Fibroblast of lung (primary cell): ENCODE data around the gene MISFA. TPM values are rescaled to one million over a fixed set of nuclear protein-coding genes. Genes with fewer than 3 reads are reported as not detected.

Experiments
- DNase-seq, 2 donors: peaks; one replicate each; pipeline versions ENCODE4 v3.0.0 to v3.0.0-alpha.2; 2010; ENCODE audit warnings: low read depth in 2 of 2
- H2AFZ ChIP-seq: 2 replicates; pipeline ENCODE4 v1.5.1; 2012; ENCODE audit warnings: low read length, control low read depth, inconsistent platforms
- H3K27ac ChIP-seq: 2 replicates; pipeline ENCODE4 v1.5.1; 2011; ENCODE audit warnings: low read length, control low read depth; ENCODE audit not compliant: insufficient read depth
- H3K27me3 ChIP-seq: 2 replicates; pipeline ENCODE4 v1.5.1; 2011; ENCODE audit warnings: mild to moderate bottlenecking, low read length; ENCODE audit not compliant: control insufficient read depth, insufficient read depth
- H3K36me3 ChIP-seq: 2 replicates; pipeline ENCODE4 v1.5.1; 2011; ENCODE audit warnings: low read length; ENCODE audit not compliant: control insufficient read depth, insufficient read depth
- H3K4me1 ChIP-seq: 2 replicates; pipeline ENCODE4 v1.5.1; 2011; ENCODE audit warnings: low read length; ENCODE audit not compliant: control insufficient read depth, insufficient read depth; ENCODE audit errors: extremely low read depth
- H3K4me2 ChIP-seq: 2 replicates; pipeline ENCODE4 v1.5.1; 2011; ENCODE audit warnings: low read length, control low read depth; ENCODE audit not compliant: insufficient read depth; ENCODE audit errors: extremely low read depth
- H3K4me3 ChIP-seq, 4 experiments: fragments of 200-600 bp in 1 of 4; sonication (generic) in 1 of 4; replicated peaks in 1 of 4; 2 replicates each; pipeline ENCODE4 v1.5.1; 2011 to 2016; ENCODE audit warnings: low read length in 4 of 4, low read depth in 3 of 4, mild to moderate bottlenecking in 3 of 4, control low read depth in 2 of 4, inconsistent platforms in 1 of 4, mixed read lengths in 1 of 4; ENCODE audit not compliant: insufficient read depth in 1 of 4; ENCODE audit errors: control extremely low read depth in 1 of 4
- H3K79me2 ChIP-seq: 2 replicates; pipeline ENCODE4 v1.5.1; 2012; ENCODE audit warnings: mild to moderate bottlenecking, low read length, inconsistent platforms; ENCODE audit not compliant: control insufficient read depth, insufficient read depth
- H3K9ac ChIP-seq: 2 replicates; pipeline ENCODE4 v1.5.1; 2011; ENCODE audit warnings: mild to moderate bottlenecking, low read length, control low read depth; ENCODE audit not compliant: insufficient read depth
- H3K9me3 ChIP-seq: 2 replicates; pipeline ENCODE4 v1.5.1; 2012; ENCODE audit warnings: low read depth, low read length; ENCODE audit not compliant: control insufficient read depth, insufficient read depth
- H4K20me1 ChIP-seq: 2 replicates; pipeline ENCODE4 v1.5.1; 2011; ENCODE audit warnings: low read length; ENCODE audit not compliant: control insufficient read depth, insufficient read depth; ENCODE audit errors: extremely low read depth
- EZH2 ChIP-seq: IDR thresholded peaks from 2 replicates; pipeline ENCODE4 v1.5.1; 2012; ENCODE audit warnings: low read length, control low read depth, mild to moderate bottlenecking; ENCODE audit errors: missing control alignments
- polyA plus RNA-seq, 2 donors: library from polyadenylated mRNA; depleted of rRNA in 1 of 2; stranded (reverse) in 1 of 2; unstranded in 1 of 2; fragments of >200 nt; gene quantifications; 2 replicates each; pipeline ENCODE4 v1.2.1, GENCODE V29; 2011 to 2012; ENCODE audit warnings: missing spikeins in 1 of 2
- total RNA-seq: library from RNA; depleted of rRNA; stranded (reverse); fragments of >200 nt; gene quantifications from 2 replicates; pipeline ENCODE4 v1.2.1, GENCODE V29; 2014
- TF ChIP-seq, protein P1 (sequence below), 2 donors: IDR thresholded peaks in 1 of 2; conservative IDR thresholded peaks in 1 of 2; 1 replicate in 1 of 2; 2 replicates in 1 of 2; pipeline ENCODE4 v1.5.1; 2011 to 2012; ENCODE audit warnings: low read length in 2 of 2, control low read depth in 1 of 2, inconsistent platforms in 1 of 2, low read depth in 1 of 2, mild to moderate bottlenecking in 1 of 2

The MISFA gene
- total and polyA plus RNA-seq, 2 donors (not counting 1 experiment from before 2014, with no cell fraction given), result 0.50 to 1.4 TPM

DNA sequence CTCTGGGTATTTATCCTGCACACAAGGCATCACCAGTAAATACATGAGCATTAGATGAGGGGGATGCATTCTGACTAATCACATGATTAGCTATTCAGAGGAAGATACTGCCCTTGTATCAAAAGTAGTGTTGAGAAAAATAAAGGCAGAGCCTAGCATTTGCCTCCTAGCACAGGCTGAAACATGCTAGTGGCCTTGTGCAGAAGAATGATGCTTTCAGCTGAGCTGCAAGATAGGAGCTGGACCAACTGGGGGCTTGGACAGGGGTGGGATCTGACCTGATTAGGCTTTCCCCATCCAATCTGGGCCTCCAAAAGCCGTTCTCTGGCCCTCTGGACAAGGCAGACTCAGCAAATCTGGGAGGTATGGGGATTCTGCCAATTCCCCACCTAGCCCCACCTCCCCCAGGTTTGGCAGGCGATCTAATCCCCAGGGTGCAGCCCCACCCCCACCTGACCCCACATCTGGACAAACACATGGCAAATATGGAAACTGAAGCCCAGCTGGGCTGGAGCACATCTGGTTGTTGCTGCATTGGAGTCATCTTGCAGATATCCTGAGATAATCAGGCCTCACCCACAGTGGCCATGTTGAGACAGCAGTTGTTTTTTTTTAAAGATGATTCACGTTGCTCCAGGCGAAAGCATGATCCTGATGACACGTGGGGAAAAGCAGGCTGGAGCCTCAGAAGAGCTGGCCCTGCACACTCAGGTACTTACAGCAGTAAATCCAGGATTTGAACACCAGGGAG lies 4.4 kb upstream of the MISFA start:
- Histone ChIP-seq H3K9me3 (no peaks in the 10 kb centered on the region), H3K27ac (no peak overlapping the region), H3K4me1 (peaks cover 2% of the 10 kb centered on the region), H3K36me3 (no peaks in the 10 kb centered on the region), H4K20me1 (no peaks in the 10 kb centered on the region), H3K4me2 (no peak overlapping the region), H3K4me3 (no peak overlapping the region), H3K9ac (no peak overlapping the region), H3K27me3 (no peaks in the 10 kb centered on the region), H3K79me2 (peaks cover 3% of the 10 kb centered on the region), H2AFZ (no peak overlapping the region)
- peak in 1 of 2 donors; percentile 76 for DNase-seq
- no peak for TF ChIP-seq EZH2
- TF ChIP-seq, protein P1, sequence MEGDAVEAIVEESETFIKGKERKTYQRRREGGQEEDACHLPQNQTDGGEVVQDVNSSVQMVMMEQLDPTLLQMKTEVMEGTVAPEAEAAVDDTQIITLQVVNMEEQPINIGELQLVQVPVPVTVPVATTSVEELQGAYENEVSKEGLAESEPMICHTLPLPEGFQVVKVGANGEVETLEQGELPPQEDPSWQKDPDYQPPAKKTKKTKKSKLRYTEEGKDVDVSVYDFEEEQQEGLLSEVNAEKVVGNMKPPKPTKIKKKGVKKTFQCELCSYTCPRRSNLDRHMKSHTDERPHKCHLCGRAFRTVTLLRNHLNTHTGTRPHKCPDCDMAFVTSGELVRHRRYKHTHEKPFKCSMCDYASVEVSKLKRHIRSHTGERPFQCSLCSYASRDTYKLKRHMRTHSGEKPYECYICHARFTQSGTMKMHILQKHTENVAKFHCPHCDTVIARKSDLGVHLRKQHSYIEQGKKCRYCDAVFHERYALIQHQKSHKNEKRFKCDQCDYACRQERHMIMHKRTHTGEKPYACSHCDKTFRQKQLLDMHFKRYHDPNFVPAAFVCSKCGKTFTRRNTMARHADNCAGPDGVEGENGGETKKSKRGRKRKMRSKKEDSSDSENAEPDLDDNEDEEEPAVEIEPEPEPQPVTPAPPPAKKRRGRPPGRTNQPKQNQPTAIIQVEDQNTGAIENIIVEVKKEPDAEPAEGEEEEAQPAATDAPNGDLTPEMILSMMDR (conservative IDR thresholded peaks at IDR 0.05 in 1 of 2, IDR thresholded peaks at IDR 0.05 in 1 of 2; ENCODE audit: low read depth in 1 of 2, low read length in 2 of 2), result no peak

DNA sequence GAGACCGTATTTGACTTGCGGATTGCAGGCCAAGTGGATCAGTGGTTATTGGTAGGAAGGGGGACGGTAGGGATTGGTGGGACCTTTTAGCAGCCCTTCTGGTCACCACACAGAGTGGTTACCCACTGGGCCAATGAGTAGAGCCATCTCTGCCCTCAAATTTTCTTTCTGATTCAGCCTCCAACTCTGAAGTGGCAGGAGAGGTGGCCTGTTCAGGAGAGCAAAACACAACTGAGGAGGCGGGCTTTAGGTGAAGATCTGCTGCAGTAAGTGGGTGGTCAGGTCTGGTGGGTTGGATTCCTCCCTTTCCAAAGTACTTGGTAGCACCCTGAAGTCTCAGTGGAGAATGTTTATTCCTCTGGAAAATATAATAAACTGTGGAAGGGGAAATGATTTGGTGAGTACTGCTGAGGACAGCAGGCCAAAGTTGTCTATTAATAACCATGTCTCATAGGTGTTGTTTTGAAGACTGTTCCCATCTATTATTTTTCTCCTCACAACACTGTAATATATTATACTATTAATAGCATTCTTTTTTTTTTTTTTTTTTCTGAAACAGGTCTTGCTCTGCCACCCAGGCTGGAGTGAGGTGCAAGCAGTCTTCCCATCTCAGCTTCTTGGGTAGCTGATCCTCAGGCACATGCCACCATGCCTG lies 1.5 kb downstream of the MISFA start:
- Histone ChIP-seq H3K79me2 (no peaks in the 10 kb centered on the region), H3K36me3 (no peaks in the 10 kb centered on the region), H4K20me1 (no peaks in the 10 kb centered on the region), H2AFZ (no peak overlapping the region), H3K9ac (no peak overlapping the region), H3K4me3 (no peak overlapping the region), H3K9me3 (no peaks in the 10 kb centered on the region), H3K4me2 (no peak overlapping the region), H3K4me1 (no peaks in the 10 kb centered on the region), H3K27ac (no peak overlapping the region), H3K27me3 (no peaks in the 10 kb centered on the region)
- DNase-seq, result no peak
- no peak for TF ChIP-seq EZH2
- TF ChIP-seq, protein P1 (conservative IDR thresholded peaks at IDR 0.05 in 1 of 2, IDR thresholded peaks at IDR 0.05 in 1 of 2; ENCODE audit: low read depth in 1 of 2, low read length in 2 of 2), result no peak

DNA sequence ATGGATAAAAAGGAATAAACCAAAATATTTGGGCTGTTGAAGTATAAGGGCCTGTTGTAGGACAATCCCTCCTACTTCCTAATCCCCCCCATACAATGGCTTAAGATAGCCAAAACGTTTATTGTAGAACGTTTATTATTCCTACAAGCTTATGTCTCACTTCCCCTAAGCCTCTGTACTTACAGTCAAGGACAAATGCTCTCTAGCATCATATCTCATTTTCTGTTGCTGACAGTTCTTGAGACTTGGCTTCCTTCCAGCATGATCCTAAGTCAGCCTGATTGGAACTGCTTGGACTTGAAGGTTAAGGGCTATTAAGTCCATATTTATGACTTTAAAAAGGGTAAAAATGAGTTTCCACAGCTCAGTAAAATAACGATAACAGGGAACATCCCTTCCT lies 8.8 kb downstream of the MISFA start:
- no peaks in the 10 kb centered on the region for H4K20me1 ChIP-seq

More for the DNA sequence above, 8.8 kb downstream of the MISFA start:
- H3K27ac ChIP-seq, result no peak overlapping the region
- no peaks in the 10 kb centered on the region for H3K79me2 ChIP-seq
- H3K4me2 ChIP-seq, result no peak overlapping the region
- no peaks in the 10 kb centered on the region for H3K27me3 ChIP-seq
- TF ChIP-seq, protein P1 (conservative IDR thresholded peaks at IDR 0.05 in 1 of 2, IDR thresholded peaks at IDR 0.05 in 1 of 2; ENCODE audit: low read depth in 1 of 2, low read length in 2 of 2), result no peak
- TF ChIP-seq EZH2, result no peak
- H3K4me3 ChIP-seq, result no peak overlapping the region
- H3K36me3 ChIP-seq, result peaks cover 4% of the 10 kb centered on the region
- H2AFZ ChIP-seq, result no peak overlapping the region
- H3K9me3 ChIP-seq, result no peaks in the 10 kb centered on the region
- peak in 1 of 2 donors; percentile 13 for DNase-seq
- no peak overlapping the region for H3K9ac ChIP-seq
- no peaks in the 10 kb centered on the region for H3K4me1 ChIP-seq
